ENCODE measurements around the gene SOAT1.

The SOAT1 gene

DNA sequence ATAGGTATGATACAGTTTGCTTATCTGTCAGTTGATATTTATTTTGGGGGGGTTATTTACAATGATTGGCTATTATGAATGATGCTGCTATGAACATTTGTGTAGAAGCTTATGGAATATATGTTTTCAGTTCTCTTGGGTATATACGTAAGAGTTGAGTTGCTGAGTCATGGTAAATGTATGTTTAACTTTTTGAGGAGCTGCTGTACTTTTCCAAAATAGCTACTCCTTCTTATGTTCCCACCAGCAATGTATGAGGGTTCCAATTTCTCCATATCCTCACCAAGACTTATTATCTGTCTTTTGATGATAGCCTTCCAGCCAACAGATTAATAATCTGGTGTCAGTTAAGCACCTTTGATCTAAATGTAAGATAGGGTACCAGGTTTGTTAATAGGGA is 11.9 kb downstream of the SOAT1 start:
- no peak for DNase-seq (ENCODE audit: low read depth)

DNA sequence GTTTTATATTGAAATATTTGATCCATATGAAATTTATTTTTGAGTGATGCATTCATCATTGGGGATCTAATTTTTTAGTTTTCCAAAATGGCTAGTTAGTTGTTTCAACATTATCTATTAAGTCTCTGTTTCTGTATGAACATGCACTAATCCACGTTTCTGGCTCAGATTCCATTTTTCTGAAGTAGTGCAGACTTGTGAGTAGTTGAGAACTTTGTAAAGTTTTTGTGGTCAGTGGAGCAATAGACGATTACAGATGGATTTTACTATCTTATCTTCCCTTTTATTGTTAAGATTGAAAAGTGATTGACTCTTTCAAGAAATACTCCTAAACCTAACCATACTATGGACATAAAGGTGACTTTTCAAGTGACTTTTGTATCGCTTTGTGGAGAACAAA is 16.7 kb downstream of the SOAT1 start:
- no peak for DNase-seq (ENCODE audit: low read depth)

DNA sequence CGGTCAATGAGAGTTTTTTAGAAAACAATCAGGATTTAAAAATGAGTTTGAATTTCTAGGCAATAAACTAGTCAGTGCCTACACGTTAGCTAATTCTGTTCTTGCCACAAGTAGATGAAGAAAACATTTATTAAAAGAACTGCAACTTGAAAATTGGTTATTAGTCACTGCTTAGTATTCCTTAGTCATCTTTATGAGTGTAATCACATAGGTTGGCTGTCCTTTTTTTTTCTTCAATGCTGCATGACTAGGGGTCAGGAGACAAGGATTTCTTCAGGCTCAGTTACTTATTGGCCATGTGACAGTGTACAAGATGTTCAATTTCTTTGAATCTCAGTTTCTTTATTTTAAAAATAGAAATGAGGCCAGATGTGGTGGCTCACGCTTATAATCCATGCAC is 17.1 kb downstream of the SOAT1 start:
- DNase-seq (ENCODE audit: low read depth), result no peak

- DNase-seq (ENCODE audit: low read depth), result no peak
Observed at GRCh38 chr1:179311149-179311700, 17.6 kb downstream of the SOAT1 start.

GRCh38 chr1:179313004-179313403 is 19.4 kb downstream of the SOAT1 start:
- DNase-seq (ENCODE audit: low read depth), result no peak

GRCh38 chr1:179314928-179315327 is 21.3 kb downstream of the SOAT1 start:
- DNase-seq (ENCODE audit: low read depth), result no peak

GRCh38 chr1:179318491-179318890 is 24.9 kb downstream of the SOAT1 start:
- DNase-seq (ENCODE audit: low read depth), result no peak

DNA sequence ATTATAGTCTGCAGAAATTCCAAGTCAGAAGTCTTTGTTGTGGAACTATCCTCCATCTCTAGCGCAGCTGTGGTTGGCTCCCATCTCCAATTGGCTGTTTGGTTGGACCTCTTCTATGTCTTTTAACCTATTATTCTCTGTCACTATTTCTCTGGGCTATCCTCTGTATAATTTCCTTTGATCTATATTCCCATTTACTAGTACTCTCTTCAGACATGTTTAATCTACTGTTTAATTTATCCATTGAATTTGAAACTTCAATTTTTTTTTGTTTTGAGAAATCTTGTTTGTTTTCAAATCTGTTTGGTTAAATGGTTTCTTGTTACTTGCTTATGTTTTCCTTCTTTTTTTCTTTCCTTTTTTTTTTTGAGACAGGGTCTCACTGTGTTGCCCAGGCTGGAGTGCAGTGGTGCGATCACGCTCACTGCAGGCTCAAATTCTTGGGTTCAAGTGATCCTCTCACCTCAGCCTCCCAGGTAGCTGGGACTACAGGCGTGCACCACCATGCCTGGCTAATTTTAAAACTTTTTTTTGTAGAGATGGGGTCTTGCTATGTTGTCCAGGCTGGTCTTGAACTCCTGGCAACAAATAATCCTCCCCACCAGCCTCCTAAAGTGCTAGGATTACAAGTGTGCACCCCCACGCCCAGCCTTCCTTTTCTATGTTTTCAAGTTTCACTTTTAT is 28.1 kb downstream of the SOAT1 start:
- no peak for DNase-seq (ENCODE audit: low read depth)

- DNase-seq (ENCODE audit: low read depth), result no peak
Observed at GRCh38 chr1:179322557-179322956, 29.0 kb downstream of the SOAT1 start.

GRCh38 chr1:179323436-179323835 is 29.8 kb downstream of the SOAT1 start:
- no peak for DNase-seq (ENCODE audit: low read depth)

GRCh38 chr1:179325836-179326235 is 32.2 kb downstream of the SOAT1 start:
- DNase-seq (ENCODE audit: low read depth), result no peak

GRCh38 chr1:179326746-179327145 is 33.1 kb downstream of the SOAT1 start:
- no peak for DNase-seq (ENCODE audit: low read depth)

DNA sequence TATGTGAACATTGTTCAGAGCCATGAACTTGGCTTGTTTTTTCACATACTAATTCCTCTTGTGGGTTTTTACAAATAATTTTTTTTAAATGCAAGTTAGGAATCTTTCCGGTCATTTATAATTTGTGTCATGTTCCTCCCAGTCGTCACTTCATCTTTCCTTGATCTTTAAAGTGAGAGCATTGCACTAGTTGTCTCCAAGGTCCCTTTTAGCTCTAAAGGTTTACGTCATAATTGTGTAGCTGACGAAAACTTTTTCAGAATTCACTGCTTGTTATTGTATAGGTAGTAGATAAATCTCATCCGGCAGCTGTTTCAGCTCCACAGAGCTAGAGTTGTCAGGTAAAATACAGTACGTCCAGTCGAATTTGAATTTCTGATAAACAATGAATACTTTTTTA is 33.6 kb downstream of the SOAT1 start:
- no peak for DNase-seq (ENCODE audit: low read depth)

GRCh38 chr1:179327679-179328078 is 34.1 kb downstream of the SOAT1 start:
- DNase-seq (ENCODE audit: low read depth), result no peak

DNA sequence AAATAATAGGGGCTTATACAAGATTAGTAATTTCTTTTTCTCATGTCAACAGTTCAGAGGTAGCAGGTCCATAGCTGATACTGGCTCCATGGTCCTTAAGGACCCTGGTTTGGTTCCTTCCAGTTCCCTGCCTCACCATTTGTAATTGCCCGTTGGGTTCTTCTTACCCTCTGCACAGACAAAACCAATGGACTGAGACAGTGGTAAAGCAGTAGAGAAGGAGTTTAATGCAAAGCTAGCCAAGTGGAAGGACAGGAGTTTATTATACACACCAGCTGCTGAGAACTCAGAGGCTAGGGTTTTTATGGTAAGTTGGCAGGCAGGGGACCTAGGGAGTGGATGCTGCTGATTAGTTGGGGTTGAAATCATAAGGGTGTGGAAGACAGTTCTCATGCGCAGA is 36.3 kb downstream of the SOAT1 start:
- DNase-seq (ENCODE audit: low read depth), result no peak

- DNase-seq (ENCODE audit: low read depth), result no peak
Observed at GRCh38 chr1:179334440-179334839, 40.8 kb downstream of the SOAT1 start.

DNA sequence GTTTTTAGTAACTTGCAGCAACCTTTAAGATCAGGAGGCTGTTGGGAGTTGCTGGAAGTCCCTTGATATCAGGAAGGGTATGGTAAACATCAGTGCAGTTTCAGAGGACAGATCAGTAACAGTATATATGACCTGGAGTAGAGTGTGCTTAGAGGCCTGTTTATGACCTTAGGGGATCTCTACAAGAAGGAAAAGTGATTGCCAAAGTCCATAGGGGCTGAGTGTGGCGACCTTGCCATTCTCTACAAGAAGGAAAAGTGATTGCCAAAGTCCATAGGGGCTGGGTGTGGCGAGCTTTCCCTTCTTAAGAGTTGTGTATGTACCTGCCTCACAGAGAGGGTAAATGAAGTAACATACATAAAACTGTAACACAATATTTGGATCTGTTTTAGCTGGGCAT is 43.7 kb downstream of the SOAT1 start:
- no peak for DNase-seq (ENCODE audit: low read depth)

GRCh38 chr1:179337942-179338560 is 44.5 kb downstream of the SOAT1 start:
- no peak for DNase-seq (ENCODE audit: low read depth)

- no peak for DNase-seq (ENCODE audit: low read depth)
Observed at GRCh38 chr1:179340918-179341317, 47.3 kb downstream of the SOAT1 start.

DNA sequence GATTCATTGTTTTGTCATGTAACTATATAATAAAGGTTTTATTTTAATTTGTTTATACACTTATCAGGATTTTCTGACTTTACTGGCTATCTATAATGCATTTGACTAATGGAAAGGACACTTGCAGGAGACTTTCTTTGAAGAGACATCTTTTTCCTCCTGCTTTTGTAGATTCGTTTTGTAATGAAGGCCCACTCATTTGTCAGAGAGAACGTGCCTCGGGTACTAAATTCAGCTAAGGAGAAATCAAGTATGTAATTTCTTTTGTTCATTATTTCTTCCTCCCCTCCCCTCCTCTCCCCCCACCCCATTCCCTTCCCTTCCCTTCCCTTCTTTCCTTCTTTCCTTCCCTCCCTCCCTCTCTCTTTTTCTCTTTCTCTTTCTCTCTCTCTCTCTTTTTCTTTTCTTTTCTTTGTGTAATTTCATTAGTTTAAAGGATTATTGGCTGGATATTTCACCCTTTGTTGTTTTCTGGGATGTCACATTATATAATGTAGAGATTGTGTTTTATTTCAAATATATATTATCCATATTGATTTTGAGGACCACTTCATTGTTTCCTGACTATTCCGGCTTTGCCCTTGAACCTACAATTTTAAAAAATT is 48.4 kb downstream of the SOAT1 start:
- DNase-seq (ENCODE audit: low read depth), result no peak

DNA sequence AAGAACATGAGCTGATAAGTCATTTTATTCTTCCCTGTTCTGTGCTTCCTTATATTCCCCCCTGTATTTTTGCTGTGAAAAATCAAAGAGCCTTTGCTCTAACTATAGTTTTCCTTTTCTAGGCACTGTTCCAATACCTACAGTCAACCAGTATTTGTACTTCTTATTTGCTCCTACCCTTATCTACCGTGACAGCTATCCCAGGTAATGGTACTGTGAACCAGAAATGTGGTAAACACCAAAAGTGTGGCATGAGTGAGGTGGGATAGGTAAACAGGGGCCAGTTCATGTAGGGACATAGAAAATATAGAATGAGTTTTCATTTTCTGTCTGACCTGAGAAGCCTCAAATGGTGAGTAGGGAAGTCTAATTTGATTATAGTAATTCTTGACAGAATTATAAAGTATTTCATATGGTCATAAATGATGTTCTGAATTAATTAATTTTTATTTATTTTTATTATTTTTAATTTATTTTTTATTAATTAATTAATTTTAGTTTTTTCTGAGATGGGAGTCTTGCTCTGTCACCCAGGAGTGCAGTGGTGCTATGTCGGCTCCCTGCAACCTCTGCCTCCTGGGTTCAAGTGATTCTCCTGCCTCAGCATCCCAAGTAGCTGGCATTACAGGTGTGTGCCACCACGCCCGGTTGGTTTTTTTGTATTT is 49.3 kb downstream of the SOAT1 start:
- no peak for DNase-seq (ENCODE audit: low read depth)

- DNase-seq (ENCODE audit: low read depth), result no peak
Observed at GRCh38 chr1:179351281-179351680, 57.7 kb downstream of the SOAT1 start.

DNA sequence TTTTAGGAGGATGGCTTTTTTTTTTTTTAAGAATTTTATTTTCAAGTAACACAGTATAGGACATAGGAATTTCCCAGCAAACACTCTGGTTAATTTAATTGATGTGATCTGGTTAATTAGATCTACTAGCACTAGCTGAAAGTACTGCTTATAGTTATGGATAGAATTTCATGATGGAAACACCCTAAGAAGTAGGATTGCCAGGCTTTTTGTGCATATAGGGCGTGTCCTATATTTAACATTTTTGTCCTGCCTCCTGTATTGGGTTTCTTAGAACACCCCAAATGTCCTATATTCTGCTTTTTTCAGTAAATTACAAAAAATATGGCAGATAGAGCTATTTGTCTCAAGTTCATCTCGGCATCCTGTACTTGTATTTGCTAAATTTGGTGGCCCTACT is 58.6 kb downstream of the SOAT1 start:
- DNase-seq (ENCODE audit: low read depth), result no peak

Data from T-helper 22 cell (primary cell).